Endothelial cell of umbilical vein (primary cell): Measurements from ENCODE around the gene NKX3-2. TPM values are rescaled to one million over a fixed set of nuclear protein-coding genes. Genes with fewer than 3 reads are reported as not detected.

Source experiments
- BruUV-seq: library from RNA; stranded (reverse); fragments of 400-500 nt; replicated peaks from 2 replicates; lab custom pipeline; 2021; lab: Mats Ljungman, UMichigan
- CTCF ChIA-PET: fragments of 300-600, 350-600 bp; sonication (Branson Sonifier 250); formaldehyde crosslinking; loops from one replicate; lab custom pipeline; 2021; ENCODE audit warnings: antibody characterized with exemption, inconsistent platforms; lab: Charles Lee
- POLR2A ChIA-PET: fragments of 300-600, 350-600 bp; sonication (Branson Sonifier 250); formaldehyde crosslinking; loops from one replicate; lab custom pipeline; 2021; ENCODE audit warnings: antibody characterized with exemption, inconsistent platforms; lab: Charles Lee
- DNase-seq: peaks from one replicate; pipeline ENCODE4 v3.0.0-alpha.2; 2011; ENCODE audit warnings: low read depth, low spot score
- FAIRE-seq: peaks from 2 replicates; lab custom pipeline; 2011; peaks lifted over from hg19 to GRCh38; lab: Jason Lieb, UNC
- H2AFZ ChIP-seq: 2 replicates; pipeline ENCODE4 v1.6.0; 2012; ENCODE audit warnings: low read depth, low read length, control low read depth, inconsistent platforms
- H3K27ac ChIP-seq: 2 replicates; pipeline ENCODE4 v1.5.1; 2011; ENCODE audit warnings: low read depth, mild to moderate bottlenecking, control low read depth, low read length, moderate library complexity; ENCODE audit not compliant: insufficient read depth
- H3K27me3 ChIP-seq, 2 experiments: 2 replicates each; pipeline versions ENCODE4 v1.6.0 to v1.6.1; 2011; ENCODE audit warnings: low read length in 2 of 2, mixed read lengths in 1 of 2; ENCODE audit not compliant: control insufficient read depth in 2 of 2, insufficient read depth in 2 of 2
- H3K36me3 ChIP-seq, 2 experiments: 2 replicates in 1 of 2; 3 replicates in 1 of 2; pipeline ENCODE4 v1.5.1; 2011; ENCODE audit warnings: low read length in 2 of 2, mild to moderate bottlenecking in 1 of 2, moderate library complexity in 1 of 2; ENCODE audit not compliant: control insufficient read depth in 2 of 2, insufficient read depth in 2 of 2; ENCODE audit errors: extremely low read depth in 1 of 2
- H3K4me1 ChIP-seq: 3 replicates; pipeline ENCODE4 v1.5.1; 2011; ENCODE audit warnings: mild to moderate bottlenecking, low read length; ENCODE audit not compliant: control insufficient read depth, insufficient read depth; ENCODE audit errors: extremely low read depth
- H3K4me2 ChIP-seq: 2 replicates; pipeline ENCODE4 v1.6.1; 2011; ENCODE audit warnings: low read length, control low read depth, mixed read lengths; ENCODE audit not compliant: insufficient read depth
- H3K4me3 ChIP-seq, 3 experiments: fragments of 200-600 bp in 1 of 3; sonication (generic), shearing (Covaris generic) in 1 of 3; replicated peaks in 1 of 3; 2 replicates each; pipeline ENCODE4 v1.5.1; 2011 to 2016; ENCODE audit warnings: control low read depth in 3 of 3, low read length in 3 of 3, mild to moderate bottlenecking in 2 of 3, inconsistent platforms in 1 of 3, low read depth in 1 of 3, moderate library complexity in 1 of 3; ENCODE audit not compliant: insufficient read depth in 1 of 3
- H3K79me2 ChIP-seq: 2 replicates; pipeline ENCODE4 v1.6.0; 2012; ENCODE audit warnings: low read length, inconsistent platforms; ENCODE audit not compliant: control insufficient read depth, insufficient read depth
- H3K9ac ChIP-seq: replicated peaks from 2 replicates; pipeline ENCODE3; 2011; ENCODE audit warnings: low read length, control low read depth; ENCODE audit not compliant: insufficient read depth; ENCODE audit errors: extremely low read depth
- H3K9me1 ChIP-seq: replicated peaks from 3 replicates; pipeline ENCODE4 v1.6.0; 2011; ENCODE audit warnings: mild to moderate bottlenecking, low read length; ENCODE audit not compliant: control insufficient read depth, insufficient read depth; ENCODE audit errors: extremely low read depth
- H3K9me3 ChIP-seq: replicated peaks from 2 replicates; pipeline ENCODE4 v1.5.1; 2012; ENCODE audit warnings: low read length, inconsistent platforms; ENCODE audit not compliant: control insufficient read depth, insufficient read depth
- H4K20me1 ChIP-seq: replicated peaks from 2 replicates; pipeline ENCODE3; 2011; ENCODE audit warnings: mild to moderate bottlenecking, low read length; ENCODE audit not compliant: control insufficient read depth, insufficient read depth; ENCODE audit errors: extremely low read depth
- EZH2 ChIP-seq: IDR thresholded peaks from 2 replicates; pipeline ENCODE4 v1.6.1; 2012; ENCODE audit warnings: borderline replicate concordance, low read depth, mild to moderate bottlenecking, moderate library complexity, low read length, inconsistent platforms; ENCODE audit not compliant: severe bottlenecking
- FOS ChIP-seq: IDR thresholded peaks from 2 replicates; pipeline ENCODE4 v1.6.1; 2011; ENCODE audit warnings: mild to moderate bottlenecking, low read length, moderate library complexity, borderline replicate concordance; ENCODE audit not compliant: insufficient read depth
- MAX ChIP-seq: IDR thresholded peaks from 2 replicates; pipeline ENCODE4 v1.6.1; 2011; ENCODE audit not compliant: insufficient read depth, insufficient read length
- MYC ChIP-seq: IDR thresholded peaks from one replicate; pipeline ENCODE4 v1.6.1; 2011; ENCODE audit warnings: mild to moderate bottlenecking, low read depth, low read length
- POLR2A ChIP-seq: IDR thresholded peaks from 2 replicates; pipeline ENCODE4 v1.6.1; 2012; ENCODE audit warnings: low read depth, mild to moderate bottlenecking, control low read depth, low read length
- POLR2AphosphoS5 ChIP-seq: IDR thresholded peaks from 2 replicates; pipeline ENCODE4 v1.6.1; 2012; ENCODE audit warnings: low read depth, mild to moderate bottlenecking, control low read depth, low read length, moderate library complexity; ENCODE audit not compliant: insufficient read depth
- dilution Hi-C: fragments of 300-500 bp; cut with MboI; formaldehyde crosslinking; loops from one replicate; pipeline ENCODE4 v1.15.0; 2019; ENCODE audit warnings: low sequenced_read_pairs; ENCODE audit not compliant: extremely low pct_ligation_motif_present
- intact Hi-C: fragments of 100-400 bp; cut with micrococcal nuclease; formaldehyde crosslinking; loops from one replicate; pipeline ENCODE4 v1.10.0; 2022
- polyA plus RNA-seq, 4 experiments: library from polyadenylated mRNA; depleted of rRNA in 3 of 4; stranded (reverse) in 3 of 4; unstranded in 1 of 4; fragments of >200 nt; gene quantifications; 2 replicates each; pipeline versions ENCODE4 v1.2.1 to v1.2.3, GENCODE V29; 2011 to 2012; ENCODE audit warnings: missing spikeins in 1 of 4
- total RNA-seq: library from RNA; stranded (reverse); gene quantifications from 2 replicates; pipeline ENCODE4 v1.2.3, GENCODE V29; 2021

The NKX3-2 gene
- total and polyA plus RNA-seq, 2 donors (not counting 3 experiments of a cell fraction or from before 2014, with no cell fraction given), result not detected

GRCh38 chr4:13536607-13537006 is 7.7 kb downstream of the NKX3-2 start:
- dilution Hi-C loops, result no loop called here

GRCh38 chr4:13535708-13536361 is 8.5 kb downstream of the NKX3-2 start:
- H3K4me1 ChIP-seq, result no peaks in the 10 kb centered on the region
- no peak overlapping the region for H3K4me3 ChIP-seq
- no peaks in the 10 kb centered on the region for H3K79me2 ChIP-seq
- H2AFZ ChIP-seq, result no peak overlapping the region
- no peaks in the 10 kb centered on the region for H3K36me3 ChIP-seq
- H3K27ac ChIP-seq, result no peak overlapping the region
- H3K9ac ChIP-seq, result no peak overlapping the region
- dilution Hi-C loops (no loop called here), intact Hi-C loops (no loop called here)
- DNase-seq (no peak), FAIRE-seq (no peak)
- POLR2A ChIA-PET, result no interaction called here
- no peaks in the 10 kb centered on the region for H4K20me1 ChIP-seq
- CTCF ChIA-PET, result interaction anchor here (2.1 kb wide), 1 partner anchor 10 kb away, joined by 6 read pairs; no protein-coding TSS in a partner anchor
- H3K9me3 ChIP-seq, result no peaks in the 10 kb centered on the region
- no TSS peak for BruUV-seq
- TF ChIP-seq MAX, result no peak
- no peak for TF ChIP-seq POLR2A
- peak; percentile 81 for TF ChIP-seq EZH2
- H3K9me1 ChIP-seq, result no peaks in the 10 kb centered on the region
- H3K27me3 ChIP-seq, result peaks cover 96 to 99% of the 10 kb centered on the region in 2 experiments
- H3K4me2 ChIP-seq, result no peak overlapping the region

More at GRCh38 chr4:13536607-13537006, 7.7 kb downstream of the NKX3-2 start:
- DNase-seq (no peak), FAIRE-seq (no peak)
- Histone ChIP-seq H2AFZ (no peak overlapping the region), H3K9me3 (no peaks in the 10 kb centered on the region), H3K79me2 (no peaks in the 10 kb centered on the region), H3K36me3 (no peaks in the 10 kb centered on the region), H3K4me2 (no peak overlapping the region), H3K9ac (no peak overlapping the region), H3K4me3 (no peak overlapping the region), H3K9me1 (no peaks in the 10 kb centered on the region), H3K27ac (no peak overlapping the region), H3K27me3 (peaks cover 96 to 99% of the 10 kb centered on the region in 2 experiments), H4K20me1 (no peaks in the 10 kb centered on the region), H3K4me1 (no peaks in the 10 kb centered on the region)
- ChIA-PET CTCF (interaction anchor here (2.1 kb wide), 1 partner anchor 11 kb away, joined by 6 read pairs; no protein-coding TSS in a partner anchor), POLR2A (no interaction called here)
- no peak for TF ChIP-seq MYC
- no peak for TF ChIP-seq MAX
- no peak for TF ChIP-seq POLR2AphosphoS5
- TF ChIP-seq FOS, result no peak
- no peak for TF ChIP-seq POLR2A
- TF ChIP-seq EZH2, result no peak
- BruUV-seq, result no TSS peak
- intact Hi-C loops, result no loop called here
